T-helper 1 cell treated with Interleukin-12 subunit alpha and Interleukin-12 subunit beta and Interleukin-4 antibody, amounts not matched to agents 30 ng/mL and 1 ng/mL, for 36 hours (primary cell): Measurements from ENCODE around the gene STARD3. TPM values are rescaled to one million over a fixed set of nuclear protein-coding genes. Genes with fewer than 3 reads are reported as not detected.
"Not testable (repeated sequence)": the region's sequence is repeated elsewhere in the genome, so short reads cannot be mapped to it uniquely, and the experiment has no call there.

ENCODE experiments used
- intact Hi-C: fragments of 100-400 bp; cut with micrococcal nuclease; formaldehyde crosslinking; loops from one replicate; pipeline ENCODE4 v1.15.1; 2024
- total RNA-seq: library from RNA; stranded (reverse); gene quantifications from 2 replicates; pipeline ENCODE4 v1.2.3, GENCODE V29; 2022

STARD3 gene
- 68.4 and 70.6 TPM in 2 replicates for total RNA-seq

- intact Hi-C loops = loop anchor here (1.0 kb wide), 8 partner anchors 51 to 343 kb away; partner anchors contain the start of genes CDK12, IKZF3, LRRC3C and MIEN1
These were observed at the start of gene STARD3 for GRCh38 chr17:39636927-39637736. Gene STARD3 (plus strand): TSS chr17:39637144. CDS start chr17:39653532, 16,388 bp downstream.

- intact Hi-C loops = not testable (repeated sequence)
These were observed 46.8 kb upstream of the STARD3 start for GRCh38 chr17:39590180-39590579.

- intact Hi-C loops = no loop called here
These were observed 44.7 kb upstream of the STARD3 start for GRCh38 chr17:39591958-39592954.

- intact Hi-C loops = no loop called here
These were observed 43.6 kb upstream of the STARD3 start for GRCh38 chr17:39593371-39593770.

- intact Hi-C loops = no loop called here
These were observed 41.6 kb upstream of the STARD3 start for GRCh38 chr17:39595294-39595693.

GRCh38 chr17:39595928-39596510 lies 40.9 kb upstream of the STARD3 start:
- intact Hi-C loops = no loop called here

- intact Hi-C loops = no loop called here
These were observed 40.2 kb upstream of the STARD3 start for GRCh38 chr17:39596543-39597267.

- intact Hi-C loops = no loop called here
These were observed 39.4 kb upstream of the STARD3 start for GRCh38 chr17:39597372-39598046.

- intact Hi-C loops = no loop called here
These were observed 38.9 kb upstream of the STARD3 start for GRCh38 chr17:39598047-39598481.

GRCh38 chr17:39598630-39599003 lies 38.3 kb upstream of the STARD3 start:
- intact Hi-C loops = no loop called here

- intact Hi-C loops = no loop called here
These were observed 37.8 kb upstream of the STARD3 start for GRCh38 chr17:39599004-39599664.

- intact Hi-C loops = loop anchor here (10.0 kb wide), 1 partner anchor 1855 kb away; the partner anchor contains the start of gene HNF1B
These were observed 37.2 kb upstream of the STARD3 start for GRCh38 chr17:39599665-39600231.

- intact Hi-C loops = loop anchor here (10.0 kb wide), 1 partner anchor 1856 kb away; the partner anchor contains the start of gene HNF1B
These were observed 36.5 kb upstream of the STARD3 start for GRCh38 chr17:39600288-39600996.

GRCh38 chr17:39600997-39601597 lies 35.8 kb upstream of the STARD3 start:
- intact Hi-C loops = loop anchor here (10.0 kb wide), 1 partner anchor 1856 kb away; the partner anchor contains the start of gene HNF1B

GRCh38 chr17:39601758-39602532 lies 35.0 kb upstream of the STARD3 start:
- intact Hi-C loops = loop anchor here (10.0 kb wide), 1 partner anchor 1857 kb away; the partner anchor contains the start of gene HNF1B

- intact Hi-C loops = loop anchor here (10.0 kb wide), 1 partner anchor 1858 kb away; the partner anchor contains the start of gene HNF1B
These were observed 34.2 kb upstream of the STARD3 start for GRCh38 chr17:39602533-39603303.
